Right lobe of liver (tissue), 6 donors: ENCODE results near the gene MARF1. TPM values are rescaled to one million over a fixed set of nuclear protein-coding genes. Genes with fewer than 3 reads are reported as not detected.

Experiments used
- ATAC-seq, 4 donors: fragments of 200-7000 bp; cut with Tn5 transposase; one replicate each; pipeline ENCODE4 v1.9.1; 2020; ENCODE audit warnings: mild to moderate bottlenecking in 4 of 4, moderate library complexity in 4 of 4
- DNase-seq, 3 donors: peaks; one replicate each; pipeline ENCODE4 v3.0.0-alpha.2; 2020
- H3K27ac ChIP-seq, 3 donors: fragments of 200-600 bp; one replicate each; pipeline ENCODE4 v1.8.0; 2022
- H3K27me3 ChIP-seq, 2 donors: fragments of 200-600 bp; one replicate each; pipeline ENCODE4 v1.8.0; 2022
- H3K36me3 ChIP-seq, 4 donors: fragments of 200-600 bp; sonication (generic) in 1 of 4; one replicate each; pipeline versions ENCODE4 v1.5.1 to v1.8.0; 2017 to 2022; ENCODE audit warnings: control low read depth in 1 of 4
- H3K4me1 ChIP-seq, 4 donors: fragments of 200-600 bp; sonication (generic) in 1 of 4; one replicate each; pipeline versions ENCODE4 v1.5.1 to v1.8.0; 2017 to 2022; ENCODE audit warnings: control low read depth in 1 of 4
- H3K4me3 ChIP-seq, 3 donors: fragments of 200-600 bp; one replicate each; pipeline ENCODE4 v1.8.0; 2022
- H3K9me3 ChIP-seq, 4 donors: fragments of 200-600 bp; sonication (generic) in 1 of 4; one replicate each; pipeline versions ENCODE4 v1.5.1 to v1.8.0; 2017 to 2022; ENCODE audit warnings: control low read depth in 1 of 4
- CTCF ChIP-seq, 4 donors: fragments of 200-600 bp in 3 of 4; fragments of 450-650 bp in 1 of 4; IDR thresholded peaks; one replicate each; pipeline versions ENCODE4 v1.5.1 to v1.8.0; 2016 to 2022; ENCODE audit warnings: antibody characterized with exemption in 4 of 4, mild to moderate bottlenecking in 2 of 4
- POLR2A ChIP-seq: fragments of 450-650 bp; IDR thresholded peaks from one replicate; pipeline ENCODE4 v1.6.1; 2017; ENCODE audit warnings: antibody characterized with exemption, mild to moderate bottlenecking
- WGBS: methylation state at CpG from one replicate; pipeline ENCODE4 v1.1.6; 2018; ENCODE audit warnings: low coverage, low lambda C conversion rate; ENCODE audit not compliant: insufficient coverage; ENCODE audit errors: missing lambda C conversion rate; 5-methylcytosine and 5-hydroxymethylcytosine counted together
- intact Hi-C, 2 donors: fragments of 100-400 bp; cut with DNase I; formaldehyde crosslinking; loops; one replicate each; pipeline versions ENCODE4 v1.11.2 to v1.14.1; 2022
- total RNA-seq, 6 experiments: library from RNA; depleted of rRNA in 2 of 6; stranded (reverse); fragments of >200 nt in 2 of 6; fragmentation: NEBNext Ultra II Directional in 3 of 6; extraction: Animal tissue kit (Norgen Biotek cat#: 25700) in 3 of 6; gene quantifications; one replicate each; pipeline versions ENCODE4 v1.1.0 to v1.2.4, GENCODE V29; 2016 to 2023
- donor health status: DM: no; HTN: yes; CAD: no.
- donor health status: DM: no; HTN: no; CAD: no.
- donor health status: DM: no; HTN: no; CAD: no.
- donor health status: DM: no; HTN: yes; CAD: no.
- donor health status: DM: no; HTN: yes; CAD: no.

The MARF1 gene
- total RNA-seq, 6 experiments from 2014 or later, result 17.2 to 44.2 (median 31.2) TPM

DNA sequence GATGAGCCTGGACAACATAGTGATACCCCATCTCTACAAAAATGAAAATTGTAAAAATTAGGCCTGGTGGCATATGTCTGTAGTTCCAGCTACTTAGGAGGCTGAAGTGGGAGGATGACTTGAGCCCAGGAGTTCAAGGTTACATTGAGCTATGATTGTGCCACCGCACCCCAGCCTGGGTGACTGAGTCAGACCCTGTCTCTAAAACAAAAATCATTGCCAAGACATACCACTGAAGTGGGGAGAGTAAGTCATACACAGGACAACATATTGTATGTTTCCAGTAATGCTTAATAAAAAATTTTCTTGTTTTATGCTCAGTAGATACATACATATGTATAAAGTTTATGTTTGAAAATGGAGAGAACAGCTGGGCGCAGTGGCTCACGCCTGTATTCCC is 46.3 kb upstream of the MARF1 start:
- ATAC-seq (no peak), DNase-seq (no peak)
- Histone ChIP-seq H3K4me1 (no peaks in the 10 kb centered on the region), H3K27me3 (no peaks in the 10 kb centered on the region), H3K4me3 (no peak overlapping the region), H3K36me3 (peaks cover 0 to 28% (median 6%) of the 10 kb centered on the region in 4 donors), H3K27ac (no peak overlapping the region), H3K9me3 (no peaks in the 10 kb centered on the region)
- intact Hi-C loops, result no loop called here
- TF ChIP-seq CTCF (IDR thresholded peaks at IDR 0.05) (no peak), POLR2A (no peak)
- 100% methylated on average over 3 of the region's 3 CpGs for WGBS

DNA sequence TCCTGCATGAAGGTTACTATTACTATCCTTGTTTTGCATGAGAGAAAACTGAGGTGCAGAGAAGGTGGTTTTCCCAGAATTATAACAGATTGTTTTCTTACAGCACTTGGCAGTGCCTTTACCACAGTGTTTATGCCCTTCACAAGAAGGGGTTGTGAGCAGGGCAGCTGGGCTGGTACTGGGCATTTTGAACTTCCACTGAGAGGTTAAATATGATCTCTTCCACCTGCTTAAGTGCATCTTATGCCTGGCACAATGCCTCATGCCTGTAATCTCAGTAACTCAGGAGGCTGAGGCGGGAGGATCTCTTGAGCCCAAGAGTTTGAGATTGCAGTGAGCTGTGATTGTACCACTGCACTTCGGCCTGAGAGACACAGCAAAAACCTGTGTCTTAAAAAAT is 43.3 kb upstream of the MARF1 start:
- no peaks in the 10 kb centered on the region for H3K4me1 ChIP-seq
- H3K27ac ChIP-seq, result no peak overlapping the region
- TF ChIP-seq CTCF (IDR thresholded peaks at IDR 0.05) (no peak), POLR2A (no peak)
- H3K27me3 ChIP-seq, result no peaks in the 10 kb centered on the region
- DNase-seq (no peak), ATAC-seq (no peak)
- no peaks in the 10 kb centered on the region for H3K9me3 ChIP-seq
- H3K36me3 ChIP-seq, result peaks cover 0 to 13% (median 3%) of the 10 kb centered on the region in 4 donors
- WGBS, result 93% methylated on average over 2 of the region's 2 CpGs
- intact Hi-C loops, result no loop called here
- H3K4me3 ChIP-seq, result no peak overlapping the region

- Histone ChIP-seq H3K36me3 (peaks cover 0 to 14% (median 3%) of the 10 kb centered on the region in 4 donors), H3K27me3 (no peaks in the 10 kb centered on the region), H3K27ac (no peak overlapping the region), H3K4me1 (no peaks in the 10 kb centered on the region), H3K9me3 (no peaks in the 10 kb centered on the region), H3K4me3 (no peak overlapping the region)
- WGBS, result 69% methylated on average over 7 of the region's 7 CpGs
- intact Hi-C loops, result no loop called here
- ATAC-seq (peak in 1 of 4 donors; percentile 72), DNase-seq (no peak)
- TF ChIP-seq CTCF (IDR thresholded peaks at IDR 0.05) (peak in 1 of 4 donors; percentile 19), POLR2A (no peak)
Measured at GRCh38 chr16:15682105-15682570, 39.2 kb upstream of the MARF1 start.

- intact Hi-C loops, result no loop called here
- Histone ChIP-seq H3K4me3 (no peak overlapping the region), H3K4me1 (peaks cover 0 to 9% (median 6%) of the 10 kb centered on the region in 4 donors), H3K27me3 (no peaks in the 10 kb centered on the region), H3K36me3 (peaks cover 0 to 14% (median 0%) of the 10 kb centered on the region in 4 donors), H3K27ac (no peak overlapping the region), H3K9me3 (no peaks in the 10 kb centered on the region)
- DNase-seq, result no peak
- ATAC-seq, result no peak
- no peak for TF ChIP-seq POLR2A
- no peak for TF ChIP-seq CTCF (IDR thresholded peaks at IDR 0.05)
- WGBS, result 100% methylated on average over 5 of the region's 5 CpGs
Measured at GRCh38 chr16:15677447-15677846, 34.5 kb upstream of the MARF1 start.

GRCh38 chr16:15676506-15676905 is 33.6 kb upstream of the MARF1 start:
- Histone ChIP-seq H3K4me3 (no peak overlapping the region), H3K4me1 (peaks cover 0 to 9% (median 6%) of the 10 kb centered on the region in 4 donors), H3K27ac (no peak overlapping the region), H3K36me3 (peaks cover 0 to 14% (median 0%) of the 10 kb centered on the region in 4 donors), H3K9me3 (no peaks in the 10 kb centered on the region), H3K27me3 (no peaks in the 10 kb centered on the region)
- DNase-seq (no peak), ATAC-seq (no peak)
- TF ChIP-seq CTCF (IDR thresholded peaks at IDR 0.05) (no peak), POLR2A (no peak)
- intact Hi-C loops, result no loop called here
- 86% methylated on average over 9 of the region's 10 CpGs for WGBS
